Measurements from ENCODE around the gene SLC2A10.

The SLC2A10 gene

DNA sequence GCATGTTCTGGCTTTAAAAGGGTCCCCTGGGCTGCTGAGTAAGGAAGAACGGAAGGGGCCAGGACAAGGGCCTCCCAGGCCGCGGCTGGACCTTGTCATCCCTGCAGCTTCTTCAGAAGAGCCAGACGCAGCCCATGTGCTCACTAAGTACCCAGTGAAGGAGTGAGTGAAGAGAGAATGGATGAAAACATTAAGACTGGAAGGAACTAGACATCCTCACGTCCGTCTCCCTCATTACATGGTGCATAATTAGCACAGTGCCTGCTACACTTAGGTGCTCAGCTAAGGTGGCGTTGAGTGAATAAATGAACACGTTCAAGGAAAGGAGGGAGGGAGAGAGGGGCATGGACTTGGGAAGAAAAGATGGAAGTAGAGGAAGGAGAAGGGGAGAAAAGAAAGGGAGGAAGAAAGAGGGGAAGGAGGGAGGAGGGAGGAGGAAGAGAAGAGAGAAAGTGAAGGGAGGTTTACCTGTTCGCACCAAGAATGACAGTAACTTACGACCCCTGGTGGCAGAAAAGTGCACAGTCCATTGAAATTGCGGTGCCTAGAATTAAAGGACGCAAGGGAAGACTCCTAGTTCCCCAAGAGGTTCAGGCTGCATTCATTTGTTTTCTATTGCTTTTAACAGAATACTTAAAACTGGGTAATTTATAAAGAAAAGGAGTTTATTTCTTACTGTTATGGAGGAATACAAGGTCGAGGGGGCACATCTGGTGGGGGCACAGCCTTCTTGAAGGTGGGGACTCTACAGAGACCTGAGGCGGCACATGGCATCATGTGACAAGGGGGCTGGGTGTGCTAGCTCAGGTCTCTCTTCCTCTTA is 28.2 kb upstream of the SLC2A10 start:
- no peak for DNase-seq (ENCODE audit: low read depth)
- TF ChIP-seq, protein P1, sequence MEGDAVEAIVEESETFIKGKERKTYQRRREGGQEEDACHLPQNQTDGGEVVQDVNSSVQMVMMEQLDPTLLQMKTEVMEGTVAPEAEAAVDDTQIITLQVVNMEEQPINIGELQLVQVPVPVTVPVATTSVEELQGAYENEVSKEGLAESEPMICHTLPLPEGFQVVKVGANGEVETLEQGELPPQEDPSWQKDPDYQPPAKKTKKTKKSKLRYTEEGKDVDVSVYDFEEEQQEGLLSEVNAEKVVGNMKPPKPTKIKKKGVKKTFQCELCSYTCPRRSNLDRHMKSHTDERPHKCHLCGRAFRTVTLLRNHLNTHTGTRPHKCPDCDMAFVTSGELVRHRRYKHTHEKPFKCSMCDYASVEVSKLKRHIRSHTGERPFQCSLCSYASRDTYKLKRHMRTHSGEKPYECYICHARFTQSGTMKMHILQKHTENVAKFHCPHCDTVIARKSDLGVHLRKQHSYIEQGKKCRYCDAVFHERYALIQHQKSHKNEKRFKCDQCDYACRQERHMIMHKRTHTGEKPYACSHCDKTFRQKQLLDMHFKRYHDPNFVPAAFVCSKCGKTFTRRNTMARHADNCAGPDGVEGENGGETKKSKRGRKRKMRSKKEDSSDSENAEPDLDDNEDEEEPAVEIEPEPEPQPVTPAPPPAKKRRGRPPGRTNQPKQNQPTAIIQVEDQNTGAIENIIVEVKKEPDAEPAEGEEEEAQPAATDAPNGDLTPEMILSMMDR (IDR thresholded peaks at IDR 0.05; ENCODE audit: control insufficient read depth, insufficient read depth, low read depth, low read length, missing control alignments): peak; percentile 72
- no peak overlapping the region for H3K4me3 ChIP-seq (ENCODE audit: control insufficient read depth, low read depth, low read length)

DNA sequence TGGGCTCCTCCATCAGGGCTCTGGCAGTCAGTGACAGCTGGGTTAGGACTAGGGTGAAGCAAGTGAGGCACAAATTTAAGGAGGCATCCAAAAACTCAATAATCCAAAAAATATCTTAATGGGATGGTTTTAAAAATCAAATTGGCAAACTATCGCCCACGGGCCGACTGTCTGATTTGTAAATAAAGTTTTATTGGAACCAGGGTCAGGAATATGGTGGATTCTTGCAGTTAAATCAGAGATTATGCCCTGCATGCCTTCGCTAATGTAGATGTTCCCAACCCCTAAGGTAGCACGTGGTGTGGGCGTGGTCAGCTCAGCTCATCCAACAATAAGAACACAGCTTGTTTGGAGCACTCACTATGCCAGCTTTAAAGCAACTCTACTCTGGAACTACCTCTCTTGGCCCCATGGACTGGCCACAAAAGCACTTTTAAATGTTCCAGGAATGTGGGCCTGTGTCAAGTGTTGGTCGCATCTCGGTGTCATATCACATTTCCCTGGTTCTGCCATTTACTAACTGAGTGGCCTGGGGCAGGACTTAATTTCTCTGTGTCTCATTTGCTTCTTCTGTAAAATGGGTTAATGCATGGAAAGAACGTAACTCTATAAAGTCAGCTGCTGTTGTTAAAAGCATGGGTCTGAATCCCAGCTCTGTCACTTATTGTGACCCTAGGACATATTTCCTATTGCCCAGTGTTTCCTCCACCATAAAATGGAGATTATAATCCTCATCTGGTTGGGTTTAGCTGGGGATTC is 27.2 kb upstream of the SLC2A10 start:
- H3K4me3 ChIP-seq (ENCODE audit: control insufficient read depth, low read depth, low read length): no peak overlapping the region
- TF ChIP-seq, protein P1 (IDR thresholded peaks at IDR 0.05; ENCODE audit: control insufficient read depth, insufficient read depth, low read depth, low read length, missing control alignments): no peak

DNA sequence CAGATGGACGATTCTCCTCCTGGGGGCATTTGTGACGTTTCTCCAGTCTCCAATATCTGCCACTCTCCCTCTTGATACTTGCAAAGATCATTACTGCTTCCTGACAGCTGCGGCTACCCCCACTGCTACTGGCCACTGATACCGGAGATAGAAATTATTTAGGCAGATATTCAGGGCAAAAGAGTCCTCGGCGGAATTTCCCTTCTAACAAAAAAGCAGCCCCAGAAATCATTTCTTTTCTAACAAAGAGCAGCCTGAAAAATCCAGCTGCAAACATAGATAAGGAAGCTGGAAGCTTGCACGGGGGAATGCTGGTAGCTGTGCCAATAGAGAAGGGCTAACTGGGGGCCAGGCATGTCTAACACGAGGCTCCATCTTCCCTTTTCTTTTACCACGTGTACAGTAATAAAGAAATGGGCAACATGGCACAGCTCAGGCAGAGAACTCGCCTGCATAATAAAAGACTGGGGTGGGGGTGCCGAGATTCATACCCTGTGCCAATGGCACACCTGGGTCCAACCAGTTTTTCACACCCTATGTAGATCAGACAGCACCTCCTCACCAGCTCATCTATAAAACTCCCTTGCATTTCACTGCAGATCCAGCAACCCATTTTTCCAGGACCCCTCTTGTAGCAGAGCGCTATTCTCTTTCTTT is 26.3 kb upstream of the SLC2A10 start:
- peak overlapping the region; percentile 48 for H3K4me3 ChIP-seq (ENCODE audit: control insufficient read depth, low read depth, low read length)
- TF ChIP-seq, protein P1 (IDR thresholded peaks at IDR 0.05; ENCODE audit: control insufficient read depth, insufficient read depth, low read depth, low read length, missing control alignments): no peak
- DNase-seq (ENCODE audit: low read depth): no peak

More for the DNA sequence above, 27.2 kb upstream of the SLC2A10 start:
- no peak for DNase-seq (ENCODE audit: low read depth)

DNA sequence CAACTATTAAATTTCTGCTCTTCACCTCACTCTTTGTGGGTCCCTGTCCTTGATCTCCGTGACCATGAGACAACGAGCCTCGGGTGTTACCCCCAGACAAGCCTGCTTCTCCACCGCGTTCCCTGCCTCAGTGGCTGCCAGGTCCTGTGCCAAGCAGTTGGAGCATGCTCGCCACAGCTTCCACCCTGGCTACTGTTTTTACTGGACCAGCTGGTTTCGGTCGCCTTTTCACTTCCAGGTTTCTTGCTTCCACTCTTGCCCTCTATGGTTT is 25.8 kb upstream of the SLC2A10 start:
- DNase-seq (ENCODE audit: low read depth): no peak
- TF ChIP-seq, protein P1 (IDR thresholded peaks at IDR 0.05; ENCODE audit: control insufficient read depth, insufficient read depth, low read depth, low read length, missing control alignments): no peak
- peak overlapping the region; percentile 48 for H3K4me3 ChIP-seq (ENCODE audit: control insufficient read depth, low read depth, low read length)

DNA sequence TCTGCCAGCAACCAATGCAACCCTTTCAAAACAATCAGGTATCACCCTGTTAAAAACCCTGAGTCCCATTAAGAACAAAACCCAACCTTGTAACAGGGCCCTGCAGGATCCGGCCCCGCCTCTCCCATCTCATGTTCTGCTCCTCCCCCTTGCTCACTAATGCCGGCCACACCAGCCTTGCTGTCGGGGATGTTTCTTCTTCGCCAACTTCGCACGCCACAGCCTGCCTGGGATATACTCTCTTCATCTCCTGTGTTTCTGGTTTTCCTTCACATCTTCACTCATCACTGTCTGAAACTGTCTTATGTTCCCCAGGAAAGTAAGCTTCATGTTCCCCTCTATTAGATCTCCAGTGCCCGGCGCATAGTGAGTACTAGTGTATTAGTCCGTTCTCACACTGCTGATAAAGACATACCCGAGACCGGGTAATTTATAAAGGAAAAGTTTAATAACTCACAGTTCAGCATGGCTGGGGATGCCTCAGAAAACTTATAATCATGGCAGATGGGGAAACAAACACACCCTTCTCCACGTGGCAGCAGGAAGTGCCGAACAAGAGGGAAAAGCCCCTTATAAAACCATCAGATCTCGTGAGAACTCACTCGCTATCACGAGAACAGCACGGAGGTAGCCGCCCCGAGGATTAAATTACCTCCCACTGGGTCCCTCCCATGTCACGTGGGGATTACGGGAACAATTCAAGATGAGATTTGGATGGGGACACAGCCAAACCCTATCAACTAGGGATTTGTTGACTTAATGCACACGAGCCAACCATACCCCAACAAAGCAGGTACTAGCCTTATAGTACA is 25.3 kb upstream of the SLC2A10 start:
- no peak for DNase-seq (ENCODE audit: low read depth)
- peak overlapping the region; percentile 48 for H3K4me3 ChIP-seq (ENCODE audit: control insufficient read depth, low read depth, low read length)
- TF ChIP-seq, protein P1 (IDR thresholded peaks at IDR 0.05; ENCODE audit: control insufficient read depth, insufficient read depth, low read depth, low read length, missing control alignments): no peak

Measured in AG09309 (cell line).